Aorta (tissue), 5 donors: Measurements from ENCODE around the gene TMEM222. TPM values are rescaled to one million over a fixed set of nuclear protein-coding genes. Genes with fewer than 3 reads are reported as not detected.

Experiments used
- ATAC-seq: fragments of 200-7000 bp; cut with Tn5 transposase; one replicate; pipeline ENCODE4 v1.9.1; 2022; ENCODE audit warnings: moderate library complexity; ENCODE audit not compliant: low FRiP score
- DNase-seq, 2 donors: peaks; one replicate each; pipeline ENCODE4 v3.0.0-alpha.2; 2020
- H3K27ac ChIP-seq, 2 donors: one replicate each; pipeline ENCODE4 v1.5.1; 2013; ENCODE audit warnings: low read length in 2 of 2, mild to moderate bottlenecking in 2 of 2, moderate library complexity in 2 of 2, control low read depth in 1 of 2, inconsistent platforms in 1 of 2, low read depth in 1 of 2
- H3K27me3 ChIP-seq, 2 donors: one replicate each; pipeline ENCODE4 v1.6.1; 2013; ENCODE audit warnings: control low read depth in 1 of 2, low read length in 1 of 2, mild to moderate bottlenecking in 1 of 2, moderate library complexity in 1 of 2; ENCODE audit not compliant: insufficient read depth in 2 of 2, control insufficient read depth in 1 of 2
- H3K36me3 ChIP-seq, 2 donors: one replicate each; pipeline ENCODE4 v1.6.1; 2013; ENCODE audit warnings: control low read depth in 1 of 2, low read length in 1 of 2, mild to moderate bottlenecking in 1 of 2; ENCODE audit not compliant: insufficient read depth in 2 of 2, control insufficient read depth in 1 of 2
- H3K4me1 ChIP-seq, 2 donors: one replicate each; pipeline ENCODE4 v1.6.1; 2013; ENCODE audit warnings: low read length in 2 of 2, control low read depth in 1 of 2, mild to moderate bottlenecking in 1 of 2, moderate library complexity in 1 of 2; ENCODE audit not compliant: insufficient read depth in 2 of 2, control insufficient read depth in 1 of 2
- H3K4me3 ChIP-seq, 2 donors: one replicate each; pipeline ENCODE4 v1.5.1; 2013; ENCODE audit warnings: low read length in 2 of 2, control low read depth in 1 of 2, mild to moderate bottlenecking in 1 of 2
- H3K9me3 ChIP-seq: one replicate; pipeline ENCODE4 v1.6.1; 2013; ENCODE audit warnings: mild to moderate bottlenecking, low read length; ENCODE audit not compliant: control insufficient read depth
- WGBS, 2 donors: extraction: QIAGEN DNeasy Blood & Tissue Kit; methylation state at CpG; one replicate each; pipeline ENCODE4 v1.1.7; 2013; 5-methylcytosine and 5-hydroxymethylcytosine counted together
- intact Hi-C, 2 donors: fragments of 100-400 bp; cut with DNase I; formaldehyde crosslinking; loops; one replicate each; pipeline versions ENCODE4 v1.14.2 to v1.15.0; 2022
- polyA plus RNA-seq, 2 donors: library from polyadenylated mRNA; stranded (reverse); fragments of 200-250 nt; gene quantifications; one replicate each; pipeline ENCODE4 v1.2.3, GENCODE V29; 2013
- total RNA-seq, 2 donors: library from RNA; stranded (reverse); fragmentation: NEBNext Ultra II Directional; extraction: Animal tissue kit (Norgen Biotek cat#: 25700); gene quantifications; one replicate each; pipeline ENCODE4 v1.2.1, GENCODE V29; 2021
- donor health status: healthy with polysubstance abuse.
- donor health status: Bipolar disorder and iron deficiency.
- donor health status: DM: no; HTN: no; CAD: no.
- donor health status: DM: no; HTN: no; CAD: no.
- donor health status: DM: yes; HTN: yes; CAD: no.

The TMEM222 gene
- total and polyA plus RNA-seq, 4 donors = 19.9 to 49.1 (median 29.9) TPM

- no peak for ATAC-seq
- H3K36me3 ChIP-seq = no peaks in the 10 kb centered on the region
- intact Hi-C loops = no loop called here
These were observed 5.1 kb upstream of the TMEM222 start for GRCh38 chr1:27316860-27317259.

GRCh38 chr1:27318136-27318535 is 3.8 kb upstream of the TMEM222 start:
- no peaks in the 10 kb centered on the region for H3K36me3 ChIP-seq
- DNase-seq (no peak), ATAC-seq (no peak)
- H3K27me3 ChIP-seq = no peaks in the 10 kb centered on the region
- H3K4me3 ChIP-seq = no peak overlapping the region
- no peaks in the 10 kb centered on the region for H3K9me3 ChIP-seq
- intact Hi-C loops = no loop called here
- H3K27ac ChIP-seq = no peak overlapping the region
- no peaks in the 10 kb centered on the region for H3K4me1 ChIP-seq
- WGBS, 2 donors = 11 to 15% methylated on average over 4 of the region's 4 CpGs

More at GRCh38 chr1:27316860-27317259, 5.1 kb upstream of the TMEM222 start:
- Histone ChIP-seq H3K9me3 (no peaks in the 10 kb centered on the region), H3K27me3 (no peaks in the 10 kb centered on the region), H3K27ac (no peak overlapping the region), H3K4me3 (no peak overlapping the region), H3K4me1 (no peaks in the 10 kb centered on the region)
- WGBS, 2 donors = 87 to 89% methylated on average over 5 of the region's 5 CpGs
- DNase-seq = no peak

GRCh38 chr1:27318596-27318995 is 3.4 kb upstream of the TMEM222 start:
- H3K9me3 ChIP-seq = no peaks in the 10 kb centered on the region
- WGBS, 2 donors = 12 to 14% methylated on average over 1 of the region's 1 CpG
- ATAC-seq = no peak
- H3K4me3 ChIP-seq = no peak overlapping the region
- no peak for DNase-seq
- no peaks in the 10 kb centered on the region for H3K4me1 ChIP-seq
- H3K27me3 ChIP-seq = no peaks in the 10 kb centered on the region
- intact Hi-C loops = no loop called here
- no peak overlapping the region for H3K27ac ChIP-seq
- no peaks in the 10 kb centered on the region for H3K36me3 ChIP-seq

GRCh38 chr1:27322569-27323240 is 742 bp downstream of the TMEM222 start:
- no peaks in the 10 kb centered on the region for H3K9me3 ChIP-seq
- peak overlapping the region; percentile 28 to 50 for H3K27ac ChIP-seq
- H3K27me3 ChIP-seq = no peaks in the 10 kb centered on the region
- no peaks in the 10 kb centered on the region for H3K4me1 ChIP-seq
- peak overlapping the region; percentile 55 to 98 for H3K4me3 ChIP-seq
- intact Hi-C loops = loop anchor here (1.0 to 2.0 kb wide), 2 partner anchors 42 to 44 kb away; partner anchors contain the start of gene MAP3K6 (in 1 of the 2)
- ATAC-seq (no peak), DNase-seq (no peak)
- 10 to 14% methylated on average over 10 of the region's 10 CpGs for WGBS, 2 donors
- H3K36me3 ChIP-seq = peaks cover 0 to 2% of the 10 kb centered on the region in 2 donors

GRCh38 chr1:27325286-27325685 is 3.3 kb downstream of the TMEM222 start:
- 92 to 94% methylated on average over 15 of the region's 15 CpGs for WGBS, 2 donors
- no peaks in the 10 kb centered on the region for H3K4me1 ChIP-seq

GRCh38 chr1:27327964-27328363 is 6.0 kb downstream of the TMEM222 start:
- ATAC-seq (no peak), DNase-seq (no peak)
- Histone ChIP-seq H3K27me3 (no peaks in the 10 kb centered on the region), H3K4me3 (no peak overlapping the region), H3K4me1 (no peaks in the 10 kb centered on the region), H3K27ac (no peak overlapping the region), H3K9me3 (no peaks in the 10 kb centered on the region), H3K36me3 (peaks cover 0 to 5% of the 10 kb centered on the region in 2 donors)
- intact Hi-C loops = no loop called here
- WGBS, 2 donors = 78 to 81% methylated on average over 5 of the region's 5 CpGs

More at GRCh38 chr1:27325286-27325685, 3.3 kb downstream of the TMEM222 start:
- Histone ChIP-seq H3K27me3 (no peaks in the 10 kb centered on the region), H3K36me3 (peaks cover 0 to 2% of the 10 kb centered on the region in 2 donors), H3K27ac (no peak overlapping the region), H3K4me3 (no peak overlapping the region), H3K9me3 (no peaks in the 10 kb centered on the region)
- intact Hi-C loops = no loop called here
- DNase-seq (no peak), ATAC-seq (no peak)

- no peaks in the 10 kb centered on the region for H3K9me3 ChIP-seq
- intact Hi-C loops = no loop called here
- H3K4me1 ChIP-seq = no peaks in the 10 kb centered on the region
- H3K36me3 ChIP-seq = peaks cover 0 to 15% of the 10 kb centered on the region in 2 donors
- DNase-seq (peak in 1 of 2 donors; percentile 68), ATAC-seq (no peak)
- H3K4me3 ChIP-seq = no peak overlapping the region
- no peaks in the 10 kb centered on the region for H3K27me3 ChIP-seq
- no peak overlapping the region for H3K27ac ChIP-seq
- 78 to 79% methylated on average over 8 of the region's 8 CpGs for WGBS, 2 donors
These were observed 8.8 kb downstream of the TMEM222 start for GRCh38 chr1:27330786-27331185.

GRCh38 chr1:27331426-27331825 is 9.5 kb downstream of the TMEM222 start:
- no peaks in the 10 kb centered on the region for H3K27me3 ChIP-seq
- no peaks in the 10 kb centered on the region for H3K4me1 ChIP-seq
- intact Hi-C loops = no loop called here
- ATAC-seq (no peak), DNase-seq (peak in 1 of 2 donors; percentile 48)
- WGBS, 2 donors = 90 to 92% methylated on average over 3 of the region's 3 CpGs
- no peaks in the 10 kb centered on the region for H3K9me3 ChIP-seq
- H3K4me3 ChIP-seq = no peak overlapping the region
- peaks cover 0 to 15% of the 10 kb centered on the region in 2 donors for H3K36me3 ChIP-seq
- no peak overlapping the region for H3K27ac ChIP-seq

- Histone ChIP-seq H3K36me3 (peaks cover 0 to 15% of the 10 kb centered on the region in 2 donors), H3K9me3 (no peaks in the 10 kb centered on the region), H3K4me1 (no peaks in the 10 kb centered on the region), H3K4me3 (no peak overlapping the region), H3K27ac (no peak overlapping the region), H3K27me3 (no peaks in the 10 kb centered on the region)
- WGBS, 2 donors = 88 to 89% methylated on average over 5 of the region's 5 CpGs
- DNase-seq = peak in 1 of 2 donors; percentile 33
- intact Hi-C loops = no loop called here
- ATAC-seq = no peak
These were observed 10.0 kb downstream of the TMEM222 start for GRCh38 chr1:27331922-27332321.
